GM21526 (cell line): ENCODE results near the gene NAALADL1.

Experiments
- ATAC-seq: cut with Tn5 transposase; IDR thresholded peaks from one replicate; pipeline ENCODE4 v1.9.1; 2021; ENCODE audit warnings: moderate library complexity; ENCODE audit not compliant: unreplicated experiment, low FRiP score

NAALADL1 gene, protein sequence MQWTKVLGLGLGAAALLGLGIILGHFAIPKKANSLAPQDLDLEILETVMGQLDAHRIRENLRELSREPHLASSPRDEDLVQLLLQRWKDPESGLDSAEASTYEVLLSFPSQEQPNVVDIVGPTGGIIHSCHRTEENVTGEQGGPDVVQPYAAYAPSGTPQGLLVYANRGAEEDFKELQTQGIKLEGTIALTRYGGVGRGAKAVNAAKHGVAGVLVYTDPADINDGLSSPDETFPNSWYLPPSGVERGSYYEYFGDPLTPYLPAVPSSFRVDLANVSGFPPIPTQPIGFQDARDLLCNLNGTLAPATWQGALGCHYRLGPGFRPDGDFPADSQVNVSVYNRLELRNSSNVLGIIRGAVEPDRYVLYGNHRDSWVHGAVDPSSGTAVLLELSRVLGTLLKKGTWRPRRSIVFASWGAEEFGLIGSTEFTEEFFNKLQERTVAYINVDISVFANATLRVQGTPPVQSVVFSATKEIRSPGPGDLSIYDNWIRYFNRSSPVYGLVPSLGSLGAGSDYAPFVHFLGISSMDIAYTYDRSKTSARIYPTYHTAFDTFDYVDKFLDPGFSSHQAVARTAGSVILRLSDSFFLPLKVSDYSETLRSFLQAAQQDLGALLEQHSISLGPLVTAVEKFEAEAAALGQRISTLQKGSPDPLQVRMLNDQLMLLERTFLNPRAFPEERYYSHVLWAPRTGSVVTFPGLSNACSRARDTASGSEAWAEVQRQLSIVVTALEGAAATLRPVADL

DNA sequence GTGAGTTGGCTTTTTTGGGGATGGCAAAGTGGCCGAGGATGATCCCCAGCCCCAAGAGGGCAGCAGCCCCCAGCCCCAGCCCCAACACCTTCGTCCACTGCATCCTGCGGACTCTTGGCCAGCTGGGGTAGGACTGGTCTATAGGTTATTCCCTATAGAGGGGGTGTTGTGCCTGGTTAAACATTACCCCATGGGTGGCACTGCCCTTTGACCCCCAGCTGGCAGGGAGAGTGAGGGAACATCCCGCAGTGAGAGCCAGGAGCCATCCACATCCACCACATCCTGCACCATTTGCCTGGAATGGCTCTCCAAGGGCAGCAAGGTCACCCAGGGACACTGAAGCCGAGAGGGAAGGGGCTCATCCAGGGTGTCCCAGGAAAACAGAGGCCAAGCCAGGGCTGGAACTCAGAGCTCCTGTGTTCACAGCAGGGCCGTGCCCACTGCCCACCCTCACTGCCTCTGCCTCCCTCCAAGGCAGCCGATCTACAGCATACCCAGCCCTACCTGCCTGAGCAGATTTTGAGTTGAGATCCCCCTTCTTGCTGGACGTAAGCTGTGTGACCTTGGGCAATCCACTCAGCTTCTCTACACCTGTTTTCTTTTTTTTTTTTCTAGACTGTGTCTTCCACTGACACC lies at the start of gene NAALADL1:
Gene NAALADL1 (minus strand): TSS at position 135 of the 636 bp plus-strand sequence. CDS start 32 bp downstream, at position 103.
- no peak for ATAC-seq

GRCh38 chr11:65107751-65108468 lies 49.6 kb upstream of the NAALADL1 start:
- ATAC-seq: no peak

DNA sequence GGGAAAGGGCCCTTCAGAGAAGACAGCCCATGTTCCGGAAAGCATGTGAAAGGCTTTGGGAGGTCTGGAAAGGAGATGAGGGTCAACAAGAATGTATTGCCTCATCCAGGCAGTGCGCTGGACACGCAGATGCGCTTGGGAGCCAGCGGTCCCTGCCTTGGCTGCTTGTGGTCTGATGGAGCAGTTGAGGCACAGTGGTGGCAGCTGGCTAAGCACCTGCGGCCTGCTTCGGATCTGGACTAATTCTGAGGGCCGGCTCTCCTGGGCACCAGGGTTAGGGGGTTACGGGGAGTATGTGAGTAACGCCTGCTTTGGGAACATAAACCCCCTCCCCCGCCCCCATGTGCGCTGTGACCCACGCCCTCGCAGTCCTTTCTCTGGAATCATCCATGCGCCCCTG lies 48.7 kb upstream of the NAALADL1 start:
- no peak for ATAC-seq

DNA sequence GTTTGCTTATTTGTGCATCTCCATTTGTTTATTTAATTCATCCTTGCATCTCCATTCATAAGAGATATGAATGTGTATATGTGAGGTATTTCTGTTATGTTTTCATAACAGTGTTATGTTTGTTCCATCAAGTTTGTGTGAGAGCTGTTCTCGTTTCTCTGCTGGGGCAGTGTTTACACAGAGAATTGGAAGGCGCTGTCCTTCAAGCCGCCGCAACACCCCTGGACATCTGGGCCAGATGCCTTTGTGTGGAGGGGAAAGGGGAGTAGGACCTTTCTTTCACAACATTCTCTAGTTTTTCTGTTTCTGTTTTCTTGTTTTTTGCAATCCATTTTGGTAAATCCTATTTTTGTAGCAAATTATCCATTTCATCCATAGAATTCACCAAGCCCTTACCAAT lies 46.3 kb upstream of the NAALADL1 start:
- no peak for ATAC-seq

- ATAC-seq: no peak
Measured at GRCh38 chr11:65103476-65103875, 45.1 kb upstream of the NAALADL1 start.

DNA sequence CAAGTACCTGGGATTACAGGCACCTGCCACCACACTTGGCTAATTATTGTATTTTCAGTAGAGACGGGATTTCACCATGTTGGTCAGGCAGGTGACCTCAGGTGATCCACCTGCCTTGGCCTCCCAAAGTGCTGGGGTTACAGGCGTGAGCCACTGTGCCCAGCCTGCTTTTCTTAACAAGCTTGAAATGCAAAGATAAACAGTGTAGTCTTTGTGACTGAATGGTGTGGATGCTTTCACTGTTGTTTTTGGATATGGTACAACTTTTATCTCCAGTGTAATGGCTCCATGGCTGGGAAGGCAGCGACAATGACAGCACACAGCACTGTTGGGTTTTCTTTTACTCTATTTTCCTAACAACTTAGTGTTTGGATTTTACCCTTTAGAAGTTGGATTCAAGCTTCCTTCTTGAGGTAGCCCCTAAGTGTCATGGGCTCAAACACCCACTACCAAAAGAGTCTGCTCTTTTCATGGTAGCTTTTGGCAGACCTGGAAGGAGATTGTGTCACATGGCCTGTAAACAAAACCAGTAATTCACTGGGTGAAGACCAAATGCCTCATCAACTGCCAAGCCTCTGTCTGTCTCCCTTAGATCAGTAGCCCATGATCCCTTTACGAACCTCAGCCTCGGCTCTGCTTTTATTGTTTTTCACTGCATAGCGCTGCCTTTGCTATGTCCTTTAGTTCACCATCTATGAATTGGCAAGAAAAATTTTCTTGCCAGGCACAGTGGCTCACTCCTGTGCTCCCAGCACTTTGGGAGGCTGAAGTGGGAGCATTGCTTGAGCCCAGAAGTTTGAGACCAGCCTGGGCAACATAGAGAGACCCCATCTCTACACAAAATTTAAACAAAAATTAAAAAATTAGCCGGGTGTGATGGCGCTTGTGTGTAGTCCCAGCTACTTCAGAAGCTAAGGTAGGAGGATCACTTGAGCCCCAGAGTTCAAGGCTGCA lies 44.1 kb upstream of the NAALADL1 start:
- no peak for ATAC-seq

- ATAC-seq: no peak
Measured at GRCh38 chr11:65100674-65101350, 42.5 kb upstream of the NAALADL1 start.

DNA sequence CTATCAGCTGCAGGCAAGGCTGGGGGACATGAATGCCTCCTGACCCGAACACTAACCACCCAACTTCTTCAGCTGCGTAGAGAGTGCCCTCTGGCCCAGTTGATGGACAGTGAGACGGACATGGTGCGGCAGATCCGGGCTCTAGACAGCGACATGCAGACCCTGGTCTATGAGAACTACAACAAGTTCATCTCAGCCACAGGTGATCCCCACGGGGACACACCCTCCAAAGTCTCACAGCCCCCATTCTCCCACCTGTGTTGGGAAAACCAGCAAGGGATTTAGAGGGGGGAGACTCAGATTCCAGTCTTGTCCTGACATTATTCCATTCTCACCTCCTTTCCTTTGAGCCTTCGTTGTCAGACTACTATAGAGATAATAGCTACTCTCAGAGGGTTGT lies 38.6 kb upstream of the NAALADL1 start:
- no peak for ATAC-seq

DNA sequence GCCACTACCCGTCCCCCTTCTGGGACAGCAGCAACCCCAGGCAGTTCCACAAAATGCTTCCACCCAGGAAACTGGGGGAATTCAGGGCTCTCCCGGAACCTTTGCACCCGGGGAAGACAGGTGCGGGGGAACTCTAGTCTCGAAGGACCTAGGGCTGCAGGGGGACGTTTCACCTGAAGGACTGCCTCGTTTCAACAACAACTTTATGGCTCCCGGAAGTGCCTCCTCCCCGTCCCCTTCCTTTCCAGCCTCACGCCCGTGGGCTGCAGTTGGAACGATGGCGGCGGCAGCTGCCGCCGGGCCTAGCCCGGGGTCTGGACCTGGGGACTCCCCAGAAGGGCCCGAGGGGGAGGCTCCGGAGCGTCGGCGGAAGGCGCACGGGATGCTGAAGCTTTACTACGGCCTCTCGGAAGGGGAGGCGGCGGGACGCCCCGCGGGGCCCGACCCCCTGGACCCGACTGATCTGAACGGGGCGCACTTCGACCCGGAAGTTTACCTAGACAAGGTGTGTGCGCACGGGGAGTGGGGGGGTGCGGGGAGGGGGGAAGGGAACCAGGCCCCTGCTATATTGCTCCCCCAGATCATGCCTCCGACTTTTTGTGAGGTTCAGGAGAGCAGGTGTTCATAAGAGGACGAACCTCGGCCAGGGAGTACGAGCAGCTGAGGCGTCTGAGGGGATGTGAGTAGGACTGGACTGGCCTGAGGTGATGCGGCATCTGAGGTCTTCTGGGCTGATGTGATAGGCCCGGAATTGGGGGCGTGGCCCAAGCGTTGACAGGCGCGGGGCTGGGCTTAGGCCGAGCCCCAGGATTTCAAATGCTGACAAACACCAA lies 37.8 kb upstream of the NAALADL1 start, which contains the start of gene VPS51:
Gene VPS51 (plus strand): TSS at position 241 of the 833 bp plus-strand sequence. CDS start 37 bp downstream, at position 278.
- ATAC-seq: peak; percentile 66

DNA sequence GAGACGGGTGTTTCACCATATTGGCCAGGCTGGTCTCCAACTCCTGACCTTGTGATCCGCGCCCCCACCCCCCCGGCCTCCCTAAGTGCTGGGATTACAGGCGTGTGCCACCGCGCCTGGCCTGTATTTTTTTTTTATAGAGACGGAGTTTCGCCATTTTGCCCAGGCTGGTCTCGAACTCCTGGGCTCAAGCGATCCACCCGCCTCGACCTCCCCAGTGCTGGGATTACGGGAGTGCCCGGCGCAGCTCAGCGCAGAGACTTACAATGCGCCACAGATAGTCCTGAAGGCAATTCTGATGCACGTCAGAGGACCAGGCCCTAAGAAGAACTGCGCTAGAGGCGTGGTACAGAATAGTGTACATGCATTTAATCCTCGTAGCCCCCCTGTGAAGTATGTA lies 37.1 kb upstream of the NAALADL1 start:
- ATAC-seq: no peak

- ATAC-seq: no peak
Measured at GRCh38 chr11:65090628-65091027, 32.3 kb upstream of the NAALADL1 start.

DNA sequence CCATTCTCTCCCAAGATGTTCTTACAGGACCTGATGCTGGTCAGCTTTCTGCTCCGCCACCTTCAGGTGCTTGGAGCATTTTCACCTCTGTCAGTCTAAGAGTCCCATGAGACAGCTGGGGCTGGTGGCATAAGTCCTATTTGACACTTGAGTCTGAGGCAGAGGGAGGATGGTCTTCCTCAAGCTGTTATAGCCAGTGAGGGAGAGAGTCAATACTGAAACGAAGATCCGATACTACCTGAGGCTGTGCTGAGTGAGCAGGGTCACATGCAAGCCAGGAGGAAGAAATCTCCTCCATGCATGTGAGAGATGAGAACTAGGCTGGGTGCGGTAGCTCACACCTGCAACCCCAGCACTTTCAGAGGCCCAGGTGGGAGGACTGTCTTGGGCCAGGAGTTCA lies 31.3 kb upstream of the NAALADL1 start:
- ATAC-seq: no peak

- no peak for ATAC-seq
Measured at GRCh38 chr11:65087827-65088226, 29.5 kb upstream of the NAALADL1 start.

DNA sequence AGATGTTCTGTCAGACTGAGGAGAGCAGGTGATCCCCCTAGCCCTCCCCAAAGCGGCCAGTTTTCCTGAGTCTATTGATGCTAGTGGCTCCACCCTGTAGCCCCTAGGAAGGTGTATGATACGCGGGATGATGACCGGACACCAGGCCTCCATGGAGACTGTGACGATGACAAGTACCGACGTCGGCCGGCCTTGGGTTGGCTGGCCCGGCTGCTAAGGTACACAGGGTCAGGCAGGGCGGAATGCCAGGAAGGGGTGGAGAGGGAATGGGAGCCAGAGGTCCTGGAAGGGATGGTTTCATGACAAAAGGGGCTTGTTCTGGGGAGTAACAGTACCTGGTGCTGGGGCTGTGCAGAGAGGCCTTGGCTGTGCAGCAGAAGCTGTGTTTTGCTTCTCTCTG lies 28.9 kb upstream of the NAALADL1 start:
- ATAC-seq: no peak

DNA sequence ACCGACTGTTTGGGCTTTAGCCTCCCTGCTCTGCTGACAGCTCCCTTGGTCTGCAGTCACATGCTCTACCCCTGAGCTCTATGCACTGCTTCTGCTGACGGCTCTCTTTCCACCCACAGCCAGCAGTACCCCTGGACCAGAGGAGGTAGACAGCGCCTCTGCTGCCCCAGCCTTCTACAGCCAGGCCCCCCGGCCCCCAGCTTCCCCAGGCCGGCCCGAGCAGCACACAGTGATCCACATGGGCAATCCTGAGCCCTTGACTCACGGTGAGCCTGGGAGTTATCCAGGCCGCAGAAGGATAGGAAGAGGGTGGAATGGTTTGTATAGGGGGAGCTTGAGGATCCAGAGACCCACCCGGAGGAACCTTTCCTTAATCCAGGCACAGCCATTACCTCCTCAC lies 28.5 kb upstream of the NAALADL1 start:
- ATAC-seq: no peak

- ATAC-seq: no peak
Measured at GRCh38 chr11:65085446-65085845, 27.1 kb upstream of the NAALADL1 start.

DNA sequence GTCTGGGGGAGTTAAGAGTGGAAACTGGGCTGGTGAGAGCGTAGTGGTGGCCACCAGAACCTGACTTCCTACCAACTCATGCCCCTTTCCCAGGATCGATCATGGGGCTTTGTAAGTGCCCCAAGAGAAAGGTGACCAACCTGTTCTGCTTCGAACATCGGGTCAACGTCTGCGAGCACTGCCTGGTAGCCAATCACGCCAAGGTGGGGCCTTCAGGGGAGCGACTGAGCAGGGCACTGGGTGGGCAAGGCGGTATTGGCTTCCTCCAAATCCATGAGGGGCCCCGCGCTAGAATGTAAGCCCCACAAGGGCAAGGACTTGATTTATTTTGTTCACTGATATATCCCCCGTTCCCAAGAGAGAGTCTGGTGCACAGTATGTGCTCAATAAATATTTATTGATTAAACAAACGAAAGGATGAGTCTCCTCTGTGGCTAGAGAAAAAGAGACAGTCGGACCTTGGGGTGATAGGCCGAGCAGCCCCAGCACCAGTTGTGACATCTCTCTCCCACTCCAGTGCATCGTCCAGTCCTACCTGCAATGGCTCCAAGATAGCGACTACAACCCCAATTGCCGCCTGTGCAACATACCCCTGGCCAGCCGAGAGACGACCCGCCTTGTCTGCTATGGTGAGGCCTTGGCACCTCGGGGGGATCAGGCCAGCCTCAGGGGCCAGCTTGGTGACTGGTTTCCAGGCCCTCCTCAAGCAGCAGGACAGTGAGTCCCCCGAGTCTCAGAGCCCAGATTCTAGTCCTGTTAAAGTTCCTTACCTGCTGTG lies 26.4 kb upstream of the NAALADL1 start:
- peak; percentile 7 for ATAC-seq
